K562 (cell line): ENCODE data around the gene AMBRA1. TPM values are rescaled to one million over a fixed set of nuclear protein-coding genes. Genes with fewer than 3 reads are reported as not detected.

Source experiments
- BCOR ChIP-seq: fragments of 450-650 bp; IDR thresholded peaks from 2 replicates; pipeline ENCODE4 v1.6.1; 2016
- CBFB ChIP-seq: sonication (generic); formaldehyde crosslinking; IDR thresholded peaks from 2 replicates; pipeline ENCODE4 v1.4.0; 2020; ENCODE audit warnings: mild to moderate bottlenecking, missing genetic modification reagents
- COPS2 ChIP-seq: fragments of 450-650 bp; conservative IDR thresholded peaks from 2 replicates; pipeline ENCODE4 v1.6.1; 2016; ENCODE audit warnings: mild to moderate bottlenecking, moderate library complexity
- ELF2 ChIP-seq: fragments of 250-450 bp; sonication (Bioruptor Pico); IDR thresholded peaks from 2 replicates; pipeline ENCODE4 v1.5.0; 2021; ENCODE audit warnings: mild to moderate bottlenecking
- ETS2 ChIP-seq: IDR thresholded peaks from 2 replicates; pipeline ENCODE4 v1.6.1; 2016; ENCODE audit warnings: borderline replicate concordance, missing genetic modification characterization, mild to moderate bottlenecking, moderate library complexity, missing compliant biosample characterization; ENCODE audit not compliant: poor library complexity, severe bottlenecking
- FOXM1 ChIP-seq, 2 experiments: fragments of 450-650 bp in 1 of 2; sonication (generic) in 1 of 2; formaldehyde crosslinking in 1 of 2; IDR thresholded peaks; 2 replicates each; pipeline versions ENCODE4 v1.6.1 to v1.9.0; 2017 to 2022; ENCODE audit warnings: low read depth in 2 of 2, mild to moderate bottlenecking in 2 of 2, missing genetic modification reagents in 1 of 2, moderate library complexity in 1 of 2
- HIVEP1 ChIP-seq: fragments of 250-450 bp; sonication (Bioruptor Pico); IDR thresholded peaks from 2 replicates; pipeline ENCODE4 v1.4.0; 2020; ENCODE audit warnings: mild to moderate bottlenecking
- HLTF ChIP-seq: fragments of 450-650 bp; IDR thresholded peaks from 2 replicates; pipeline ENCODE4 v1.6.1; 2016
- PHB ChIP-seq: fragments of 250-450 bp; sonication (Bioruptor Pico); IDR thresholded peaks from 2 replicates; pipeline ENCODE4 v1.5.0; 2021
- RBM17 ChIP-seq: fragments of 200-400 bp; formaldehyde crosslinking; IDR thresholded peaks from 2 replicates; pipeline ENCODE4 v1.6.1; 2017; ENCODE audit warnings: low read depth, mild to moderate bottlenecking, low read length, borderline replicate concordance
- SETDB1 ChIP-seq: IDR thresholded peaks from one replicate; pipeline ENCODE4 v1.6.1; 2012; ENCODE audit warnings: low read length, control low read depth, inconsistent platforms
- SMAD1 ChIP-seq: fragments of 150-350 bp; IDR thresholded peaks from 2 replicates; pipeline ENCODE4 v1.6.1; 2014; ENCODE audit warnings: low read length, low read depth; ENCODE audit not compliant: partially characterized antibody
- SPI1 ChIP-seq: IDR thresholded peaks from 2 replicates; pipeline ENCODE4 v1.6.1; 2011; ENCODE audit warnings: low read depth, low read length, control low read depth, borderline replicate concordance
- ZNF324 ChIP-seq: fragments of 250-450 bp; sonication (Bioruptor Pico); IDR thresholded peaks from 2 replicates; pipeline ENCODE4 v1.4.0; 2020; ENCODE audit warnings: mild to moderate bottlenecking
- ZNF347 ChIP-seq: fragments of 450-650 bp; formaldehyde crosslinking; IDR thresholded peaks from 2 replicates; pipeline ENCODE4 v1.4.0; 2020; ENCODE audit warnings: low read depth, mild to moderate bottlenecking, moderate library complexity
- ZNF507 ChIP-seq: conservative IDR thresholded peaks from 2 replicates; pipeline ENCODE4 v1.6.1; 2017; ENCODE audit warnings: missing genetic modification characterization, missing compliant biosample characterization
- ZNF717 ChIP-seq: fragments of 250-450 bp; sonication (Bioruptor Pico); IDR thresholded peaks from 2 replicates; pipeline ENCODE4 v1.5.0; 2021
- polyA plus RNA-seq, 8 experiments: library from polyadenylated mRNA; depleted of rRNA in 4 of 8; stranded (reverse) in 5 of 8; unstranded in 3 of 8; fragments of >200 nt; fragmentation: Nextera tagmentation in 2 of 8; fragmentation: Illumina TruSeq in 1 of 8; extraction: Ambion mirVana in 2 of 8; extraction: Trizol in 1 of 8; gene quantifications; 2 replicates each; pipeline versions ENCODE4 v1.2.1 to v1.2.3, GENCODE V29; 2011 to 2014; ENCODE audit warnings: inconsistent platforms in 1 of 8, missing spikeins in 1 of 8
- total RNA-seq, 7 experiments: library from RNA; depleted of rRNA in 6 of 7; stranded (reverse); fragments of >200 nt in 6 of 7; fragmentation: Illumina TruSeq in 2 of 7; extraction: Trizol in 2 of 7; gene quantifications; 2 replicates each; pipeline versions ENCODE4 v1.2.1 to v1.2.3, GENCODE V29; 2011 to 2021; ENCODE audit warnings: low replicate concordance in 1 of 7
- TF ChIP-seq, protein P1 (sequence below): fragments of 450-650 bp; IDR thresholded peaks from 2 replicates; pipeline ENCODE4 v1.7.0; 2016; ENCODE audit warnings: borderline replicate concordance
- TF ChIP-seq, protein P2 (sequence below): fragments of 250-450 bp; sonication (Bioruptor Pico); IDR thresholded peaks from 2 replicates; pipeline ENCODE4 v1.8.0; 2022; ENCODE audit warnings: inconsistent platforms, mild to moderate bottlenecking, moderate library complexity, borderline replicate concordance
- TF ChIP-seq, protein P3 (sequence below): fragments of 450-650 bp; IDR thresholded peaks from 2 replicates; pipeline ENCODE4 v1.6.1; 2018; ENCODE audit not compliant: partially characterized antibody

The AMBRA1 gene
- total and polyA plus RNA-seq, 9 of the 15 experiments (the other 6 are each of a cell fraction or from before 2014, with no cell fraction given), result 0.15 to 24.5 (median 13.0) TPM

DNA sequence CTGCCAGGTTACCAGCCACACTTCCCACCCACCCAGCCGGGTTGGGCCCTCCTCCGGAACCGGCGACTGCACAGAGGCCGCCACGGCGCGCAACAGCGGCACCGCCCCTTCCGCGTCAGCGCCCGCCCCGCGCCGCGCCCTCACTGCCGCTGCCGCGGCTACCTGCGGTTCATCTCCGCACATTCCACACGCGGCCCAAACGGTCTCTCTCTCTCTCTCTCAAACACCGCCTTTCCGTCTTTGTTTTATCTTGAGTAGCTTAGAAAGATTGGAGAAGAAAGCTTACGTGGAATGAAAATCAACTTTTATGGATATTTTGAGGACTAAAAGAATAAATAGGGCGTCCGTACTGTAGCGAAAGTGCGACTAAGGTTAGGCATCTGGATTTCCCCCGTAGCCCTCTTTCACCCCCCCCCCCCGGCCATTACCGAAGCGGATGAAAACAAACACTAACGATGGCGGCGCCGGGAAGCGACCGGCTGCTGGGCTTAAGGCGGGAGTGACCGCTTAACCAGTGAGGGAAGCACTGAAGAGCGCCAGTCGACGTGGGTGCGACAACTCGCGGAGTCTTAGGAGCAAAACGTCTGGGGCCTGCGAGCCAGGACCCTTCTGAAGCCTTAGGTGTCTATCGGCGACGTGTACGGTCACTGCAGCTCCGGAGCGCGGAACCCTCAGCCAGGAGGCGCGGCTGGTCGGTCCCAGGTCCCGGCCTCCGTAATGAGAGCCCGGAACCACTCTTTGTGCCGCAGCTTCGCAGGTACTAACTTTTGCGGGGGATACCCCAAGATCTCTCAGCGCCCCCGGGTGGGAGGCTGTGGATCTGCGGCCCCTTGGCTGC lies 23.5 kb upstream of the AMBRA1 start, which contains the start of the genes ATG13 and HARBI1 (continued):
- peak; percentile 45; the same call in 1 of the 2 replicates for TF ChIP-seq FOXM1 (IDR thresholded peaks at IDR 0.05; ENCODE audit: low read depth)
- TF ChIP-seq FOXM1 (CRISPR knock-in tag; IDR thresholded peaks at IDR 0.05; ENCODE audit: low read depth), result no peak; the same call in 1 of the 2 replicates
- no peak for TF ChIP-seq HIVEP1 (CRISPR knock-in tag)
- no peak for TF ChIP-seq ZNF347 (CRISPR knock-in tag)
- TF ChIP-seq COPS2, result no peak
- TF ChIP-seq, protein P1, sequence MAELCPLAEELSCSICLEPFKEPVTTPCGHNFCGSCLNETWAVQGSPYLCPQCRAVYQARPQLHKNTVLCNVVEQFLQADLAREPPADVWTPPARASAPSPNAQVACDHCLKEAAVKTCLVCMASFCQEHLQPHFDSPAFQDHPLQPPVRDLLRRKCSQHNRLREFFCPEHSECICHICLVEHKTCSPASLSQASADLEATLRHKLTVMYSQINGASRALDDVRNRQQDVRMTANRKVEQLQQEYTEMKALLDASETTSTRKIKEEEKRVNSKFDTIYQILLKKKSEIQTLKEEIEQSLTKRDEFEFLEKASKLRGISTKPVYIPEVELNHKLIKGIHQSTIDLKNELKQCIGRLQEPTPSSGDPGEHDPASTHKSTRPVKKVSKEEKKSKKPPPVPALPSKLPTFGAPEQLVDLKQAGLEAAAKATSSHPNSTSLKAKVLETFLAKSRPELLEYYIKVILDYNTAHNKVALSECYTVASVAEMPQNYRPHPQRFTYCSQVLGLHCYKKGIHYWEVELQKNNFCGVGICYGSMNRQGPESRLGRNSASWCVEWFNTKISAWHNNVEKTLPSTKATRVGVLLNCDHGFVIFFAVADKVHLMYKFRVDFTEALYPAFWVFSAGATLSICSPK, result no peak
- TF ChIP-seq CBFB (CRISPR knock-in tag), result no peak
- TF ChIP-seq SETDB1, result no peak
- TF ChIP-seq ZNF324, result no peak
- no peak for TF ChIP-seq ETS2 (tag)
- TF ChIP-seq ELF2, result peak; percentile 82
- no peak for TF ChIP-seq SPI1
- TF ChIP-seq HLTF, result peak; percentile 12; the same call in 1 of the 2 replicates
- no peak for TF ChIP-seq PHB (CRISPR knock-in tag)
- TF ChIP-seq SMAD1, result no peak
- TF ChIP-seq BCOR, result no peak
- TF ChIP-seq, protein P2, sequence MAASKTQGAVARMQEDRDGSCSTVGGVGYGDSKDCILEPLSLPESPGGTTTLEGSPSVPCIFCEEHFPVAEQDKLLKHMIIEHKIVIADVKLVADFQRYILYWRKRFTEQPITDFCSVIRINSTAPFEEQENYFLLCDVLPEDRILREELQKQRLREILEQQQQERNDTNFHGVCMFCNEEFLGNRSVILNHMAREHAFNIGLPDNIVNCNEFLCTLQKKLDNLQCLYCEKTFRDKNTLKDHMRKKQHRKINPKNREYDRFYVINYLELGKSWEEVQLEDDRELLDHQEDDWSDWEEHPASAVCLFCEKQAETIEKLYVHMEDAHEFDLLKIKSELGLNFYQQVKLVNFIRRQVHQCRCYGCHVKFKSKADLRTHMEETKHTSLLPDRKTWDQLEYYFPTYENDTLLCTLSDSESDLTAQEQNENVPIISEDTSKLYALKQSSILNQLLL (CRISPR knock-in tag), result no peak
- TF ChIP-seq, protein P3, sequence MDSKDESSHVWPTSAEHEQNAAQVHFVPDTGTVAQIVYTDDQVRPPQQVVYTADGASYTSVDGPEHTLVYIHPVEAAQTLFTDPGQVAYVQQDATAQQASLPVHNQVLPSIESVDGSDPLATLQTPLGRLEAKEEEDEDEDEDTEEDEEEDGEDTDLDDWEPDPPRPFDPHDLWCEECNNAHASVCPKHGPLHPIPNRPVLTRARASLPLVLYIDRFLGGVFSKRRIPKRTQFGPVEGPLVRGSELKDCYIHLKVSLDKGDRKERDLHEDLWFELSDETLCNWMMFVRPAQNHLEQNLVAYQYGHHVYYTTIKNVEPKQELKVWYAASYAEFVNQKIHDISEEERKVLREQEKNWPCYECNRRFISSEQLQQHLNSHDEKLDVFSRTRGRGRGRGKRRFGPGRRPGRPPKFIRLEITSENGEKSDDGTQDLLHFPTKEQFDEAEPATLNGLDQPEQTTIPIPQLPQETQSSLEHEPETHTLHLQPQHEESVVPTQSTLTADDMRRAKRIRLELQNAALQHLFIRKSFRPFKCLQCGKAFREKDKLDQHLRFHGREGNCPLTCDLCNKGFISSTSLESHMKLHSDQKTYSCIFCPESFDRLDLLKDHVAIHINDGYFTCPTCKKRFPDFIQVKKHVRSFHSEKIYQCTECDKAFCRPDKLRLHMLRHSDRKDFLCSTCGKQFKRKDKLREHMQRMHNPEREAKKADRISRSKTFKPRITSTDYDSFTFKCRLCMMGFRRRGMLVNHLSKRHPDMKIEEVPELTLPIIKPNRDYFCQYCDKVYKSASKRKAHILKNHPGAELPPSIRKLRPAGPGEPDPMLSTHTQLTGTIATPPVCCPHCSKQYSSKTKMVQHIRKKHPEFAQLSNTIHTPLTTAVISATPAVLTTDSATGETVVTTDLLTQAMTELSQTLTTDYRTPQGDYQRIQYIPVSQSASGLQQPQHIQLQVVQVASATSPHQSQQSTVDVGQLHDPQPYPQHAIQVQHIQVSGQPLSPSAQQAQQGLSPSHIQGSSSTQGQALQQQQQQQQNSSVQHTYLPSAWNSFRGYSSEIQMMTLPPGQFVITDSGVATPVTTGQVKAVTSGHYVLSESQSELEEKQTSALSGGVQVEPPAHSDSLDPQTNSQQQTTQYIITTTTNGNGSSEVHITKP, result peak; percentile 63
- no peak for TF ChIP-seq ZNF717 (CRISPR knock-in tag)
- no peak for TF ChIP-seq RBM17
- no peak for TF ChIP-seq ZNF507 (tag)
